ENCODE data around the gene TMEM52. TPM values are rescaled to one million over a fixed set of nuclear protein-coding genes. Genes with fewer than 3 reads are reported as not detected.

The TMEM52 gene
- total and polyA plus RNA-seq, 9 of the 15 experiments (the other 6 are each of a cell fraction or from before 2014, with no cell fraction given) = 0.37 to 22.5 (median 6.8) TPM

DNA sequence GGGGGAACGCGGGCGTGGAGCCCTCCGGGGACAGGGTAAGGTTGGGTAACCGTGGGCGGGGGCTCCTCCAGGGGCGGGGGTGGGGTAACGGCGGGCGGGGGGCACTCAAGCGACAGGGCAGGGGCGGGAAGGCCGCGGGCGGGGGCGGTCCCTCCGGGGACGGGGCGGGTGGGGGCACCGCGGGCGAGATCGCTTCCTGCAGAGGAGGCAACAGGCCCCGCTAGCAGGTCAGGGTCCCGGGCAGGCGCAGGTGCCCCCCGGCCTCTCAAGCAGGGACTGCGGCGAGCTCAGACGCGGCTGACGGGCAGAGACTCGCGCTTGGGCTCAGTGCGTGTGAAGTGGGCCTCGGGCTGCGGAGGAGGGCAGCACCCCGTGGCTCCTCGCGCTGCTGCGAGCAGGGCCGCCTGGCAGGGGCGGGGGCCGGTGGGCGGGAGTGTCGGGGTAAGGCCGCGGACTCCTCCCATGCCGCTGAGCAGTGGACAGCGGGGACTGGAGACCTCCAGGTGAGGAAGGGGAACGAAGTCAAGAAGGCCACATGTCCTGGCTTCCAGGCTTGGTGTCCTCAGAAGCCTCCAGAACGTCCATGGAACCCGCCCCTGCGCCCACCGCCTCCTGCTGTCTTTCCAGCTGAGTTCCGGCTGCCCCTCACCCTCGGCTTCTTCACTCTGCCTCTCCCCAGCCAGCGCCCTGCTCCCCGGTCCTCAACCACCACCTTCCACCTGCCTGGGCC lies 27.6 kb downstream of the TMEM52 start (continued):
- TF ChIP-seq, protein P1, sequence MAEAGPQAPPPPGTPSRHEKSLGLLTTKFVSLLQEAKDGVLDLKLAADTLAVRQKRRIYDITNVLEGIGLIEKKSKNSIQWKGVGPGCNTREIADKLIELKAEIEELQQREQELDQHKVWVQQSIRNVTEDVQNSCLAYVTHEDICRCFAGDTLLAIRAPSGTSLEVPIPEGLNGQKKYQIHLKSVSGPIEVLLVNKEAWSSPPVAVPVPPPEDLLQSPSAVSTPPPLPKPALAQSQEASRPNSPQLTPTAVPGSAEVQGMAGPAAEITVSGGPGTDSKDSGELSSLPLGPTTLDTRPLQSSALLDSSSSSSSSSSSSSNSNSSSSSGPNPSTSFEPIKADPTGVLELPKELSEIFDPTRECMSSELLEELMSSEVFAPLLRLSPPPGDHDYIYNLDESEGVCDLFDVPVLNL (CRISPR knock-in tag; IDR thresholded peaks at IDR 0.05; ENCODE audit: low read depth) = no peak
- TF ChIP-seq, protein P2, sequence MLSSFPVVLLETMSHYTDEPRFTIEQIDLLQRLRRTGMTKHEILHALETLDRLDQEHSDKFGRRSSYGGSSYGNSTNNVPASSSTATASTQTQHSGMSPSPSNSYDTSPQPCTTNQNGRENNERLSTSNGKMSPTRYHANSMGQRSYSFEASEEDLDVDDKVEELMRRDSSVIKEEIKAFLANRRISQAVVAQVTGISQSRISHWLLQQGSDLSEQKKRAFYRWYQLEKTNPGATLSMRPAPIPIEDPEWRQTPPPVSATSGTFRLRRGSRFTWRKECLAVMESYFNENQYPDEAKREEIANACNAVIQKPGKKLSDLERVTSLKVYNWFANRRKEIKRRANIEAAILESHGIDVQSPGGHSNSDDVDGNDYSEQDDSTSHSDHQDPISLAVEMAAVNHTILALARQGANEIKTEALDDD (IDR thresholded peaks at IDR 0.05) = no peak
- TF ChIP-seq SETDB1 (IDR thresholded peaks at IDR 0.05; ENCODE audit: low read length) = no peak
- TF ChIP-seq, protein P3, sequence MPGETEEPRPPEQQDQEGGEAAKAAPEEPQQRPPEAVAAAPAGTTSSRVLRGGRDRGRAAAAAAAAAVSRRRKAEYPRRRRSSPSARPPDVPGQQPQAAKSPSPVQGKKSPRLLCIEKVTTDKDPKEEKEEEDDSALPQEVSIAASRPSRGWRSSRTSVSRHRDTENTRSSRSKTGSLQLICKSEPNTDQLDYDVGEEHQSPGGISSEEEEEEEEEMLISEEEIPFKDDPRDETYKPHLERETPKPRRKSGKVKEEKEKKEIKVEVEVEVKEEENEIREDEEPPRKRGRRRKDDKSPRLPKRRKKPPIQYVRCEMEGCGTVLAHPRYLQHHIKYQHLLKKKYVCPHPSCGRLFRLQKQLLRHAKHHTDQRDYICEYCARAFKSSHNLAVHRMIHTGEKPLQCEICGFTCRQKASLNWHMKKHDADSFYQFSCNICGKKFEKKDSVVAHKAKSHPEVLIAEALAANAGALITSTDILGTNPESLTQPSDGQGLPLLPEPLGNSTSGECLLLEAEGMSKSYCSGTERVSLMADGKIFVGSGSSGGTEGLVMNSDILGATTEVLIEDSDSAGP (CRISPR knock-in tag; IDR thresholded peaks at IDR 0.05) = peak; percentile 18
- TF ChIP-seq, protein P4, sequence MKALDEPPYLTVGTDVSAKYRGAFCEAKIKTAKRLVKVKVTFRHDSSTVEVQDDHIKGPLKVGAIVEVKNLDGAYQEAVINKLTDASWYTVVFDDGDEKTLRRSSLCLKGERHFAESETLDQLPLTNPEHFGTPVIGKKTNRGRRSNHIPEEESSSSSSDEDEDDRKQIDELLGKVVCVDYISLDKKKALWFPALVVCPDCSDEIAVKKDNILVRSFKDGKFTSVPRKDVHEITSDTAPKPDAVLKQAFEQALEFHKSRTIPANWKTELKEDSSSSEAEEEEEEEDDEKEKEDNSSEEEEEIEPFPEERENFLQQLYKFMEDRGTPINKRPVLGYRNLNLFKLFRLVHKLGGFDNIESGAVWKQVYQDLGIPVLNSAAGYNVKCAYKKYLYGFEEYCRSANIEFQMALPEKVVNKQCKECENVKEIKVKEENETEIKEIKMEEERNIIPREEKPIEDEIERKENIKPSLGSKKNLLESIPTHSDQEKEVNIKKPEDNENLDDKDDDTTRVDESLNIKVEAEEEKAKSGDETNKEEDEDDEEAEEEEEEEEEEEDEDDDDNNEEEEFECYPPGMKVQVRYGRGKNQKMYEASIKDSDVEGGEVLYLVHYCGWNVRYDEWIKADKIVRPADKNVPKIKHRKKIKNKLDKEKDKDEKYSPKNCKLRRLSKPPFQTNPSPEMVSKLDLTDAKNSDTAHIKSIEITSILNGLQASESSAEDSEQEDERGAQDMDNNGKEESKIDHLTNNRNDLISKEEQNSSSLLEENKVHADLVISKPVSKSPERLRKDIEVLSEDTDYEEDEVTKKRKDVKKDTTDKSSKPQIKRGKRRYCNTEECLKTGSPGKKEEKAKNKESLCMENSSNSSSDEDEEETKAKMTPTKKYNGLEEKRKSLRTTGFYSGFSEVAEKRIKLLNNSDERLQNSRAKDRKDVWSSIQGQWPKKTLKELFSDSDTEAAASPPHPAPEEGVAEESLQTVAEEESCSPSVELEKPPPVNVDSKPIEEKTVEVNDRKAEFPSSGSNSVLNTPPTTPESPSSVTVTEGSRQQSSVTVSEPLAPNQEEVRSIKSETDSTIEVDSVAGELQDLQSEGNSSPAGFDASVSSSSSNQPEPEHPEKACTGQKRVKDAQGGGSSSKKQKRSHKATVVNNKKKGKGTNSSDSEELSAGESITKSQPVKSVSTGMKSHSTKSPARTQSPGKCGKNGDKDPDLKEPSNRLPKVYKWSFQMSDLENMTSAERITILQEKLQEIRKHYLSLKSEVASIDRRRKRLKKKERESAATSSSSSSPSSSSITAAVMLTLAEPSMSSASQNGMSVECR (CRISPR knock-in tag; IDR thresholded peaks at IDR 0.05) = 0 out of 2 replicates have a peak, but pooled peaks have one; percentile 5
- TF ChIP-seq EGR1 (conservative IDR thresholded peaks at IDR 0.05) = peak; percentile 53
- TF ChIP-seq SP2 (IDR thresholded peaks at IDR 0.05; ENCODE audit: extremely low read depth, low read depth, low read length, poor library complexity, severe bottlenecking) = no peak
- TF ChIP-seq FIP1L1 (IDR thresholded peaks at IDR 0.05; ENCODE audit: low read depth, low read length, poor library complexity, severe bottlenecking) = peak; percentile 9
- peak; percentile 78 for TF ChIP-seq L3MBTL2 (IDR thresholded peaks at IDR 0.05)
- TF ChIP-seq MCM5 (IDR thresholded peaks at IDR 0.05; ENCODE audit: low read depth) = no peak
- TF ChIP-seq SREBF1 (IDR thresholded peaks at IDR 0.05; ENCODE audit: borderline replicate concordance, low read depth, low read length) = no peak
- TF ChIP-seq SRSF7 (optimal IDR thresholded peaks at IDR 0.05; ENCODE audit: low read depth, low read length) = no peak
- no peak; the same call in 1 of the 2 replicates for TF ChIP-seq PML (IDR thresholded peaks at IDR 0.05; ENCODE audit: low read length)

Data from K562 (cell line).